HG03439 (cell line): Measurements from ENCODE around the gene GATA5.

Source experiments
- ATAC-seq: cut with Tn5 transposase; IDR thresholded peaks from one replicate; pipeline ENCODE4 v1.9.1; 2021; ENCODE audit warnings: mild to moderate bottlenecking, moderate library complexity; ENCODE audit not compliant: unreplicated experiment

The GATA5 gene

GRCh38 chr20:62418709-62419487 is 56.9 kb downstream of the GATA5 start:
- no peak for ATAC-seq

DNA sequence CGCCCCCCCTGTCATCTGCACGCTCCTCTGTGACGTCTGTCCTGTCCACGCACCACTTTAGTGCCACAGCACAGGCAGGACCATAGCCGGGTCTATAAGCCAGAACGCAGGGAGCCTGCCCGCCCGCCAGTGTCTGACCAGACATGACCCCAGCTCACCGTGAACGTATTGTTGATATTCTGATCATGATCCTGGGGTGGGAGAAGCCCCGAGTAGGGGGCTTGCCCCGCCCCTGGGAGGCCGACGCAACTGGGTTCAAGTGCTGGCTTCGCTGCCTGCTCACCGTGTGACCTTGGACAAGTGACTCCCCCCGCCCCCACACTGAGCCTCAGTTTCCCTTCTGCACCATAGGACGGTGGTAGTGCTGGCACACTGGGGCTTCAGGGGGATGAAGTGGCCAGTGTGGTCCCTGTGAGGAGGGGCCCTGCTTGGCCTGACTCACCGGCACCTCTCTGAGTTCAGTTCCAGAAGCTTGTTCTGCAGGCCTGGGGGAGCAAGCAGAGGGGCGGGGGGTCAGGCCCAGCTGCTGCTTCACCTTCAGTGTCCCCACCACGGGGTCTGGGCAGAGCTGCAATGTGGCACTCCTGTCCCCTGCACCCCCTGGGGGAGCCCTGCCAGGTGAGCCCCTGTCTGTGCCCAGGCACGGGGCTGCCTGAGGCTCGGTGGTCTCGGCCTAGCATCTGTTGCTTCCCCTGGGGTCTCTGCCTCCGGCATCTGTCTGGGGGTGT is 57.6 kb downstream of the GATA5 start:
- no peak for ATAC-seq

DNA sequence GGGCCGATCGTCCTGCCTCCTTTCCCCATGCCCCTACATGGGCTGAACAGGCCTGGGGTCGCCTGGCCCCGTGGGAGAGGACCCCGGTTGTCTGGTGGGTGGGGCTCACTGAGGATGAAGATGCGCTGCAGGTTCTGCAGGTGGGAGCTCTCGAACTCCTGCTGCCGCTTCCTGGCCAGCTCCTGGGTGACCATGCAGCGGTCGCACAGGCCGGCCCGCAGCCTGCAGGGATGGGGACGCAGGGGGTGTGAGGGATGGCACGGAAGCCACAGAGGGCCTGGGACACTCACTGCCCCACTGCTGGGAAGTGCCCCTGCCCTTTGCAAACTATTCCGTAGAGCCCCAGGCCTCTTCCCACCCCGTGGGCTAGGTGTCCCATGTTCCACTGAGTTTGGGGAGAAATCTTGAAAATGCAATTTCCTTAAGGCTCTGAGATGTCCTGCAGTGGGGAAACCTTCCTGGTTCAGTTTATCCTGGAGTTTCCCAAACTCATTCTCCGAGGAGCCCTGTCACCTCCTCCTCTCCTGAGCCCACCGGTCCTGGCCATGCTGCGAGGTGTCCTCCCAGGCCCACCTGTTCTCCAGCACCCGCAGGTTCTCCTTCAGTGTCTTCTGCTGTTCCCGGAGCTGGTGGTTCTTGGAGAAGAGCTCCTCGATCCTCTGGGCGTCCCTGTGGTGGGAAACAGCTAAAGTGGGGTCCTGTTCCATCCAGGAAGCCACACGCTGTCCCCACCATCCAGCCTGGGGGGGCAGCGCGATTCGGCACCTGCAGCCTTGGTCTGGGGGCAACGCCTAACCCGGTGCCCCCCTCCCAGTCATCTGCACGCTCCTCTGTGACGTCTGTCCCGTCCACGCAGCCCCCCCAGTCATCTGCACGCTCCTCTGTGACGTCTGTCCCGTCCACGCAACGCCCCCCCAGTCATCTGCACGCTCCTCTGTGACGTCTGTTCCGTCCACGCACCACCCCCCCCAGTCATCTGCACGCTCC is 58.9 kb downstream of the GATA5 start:
- no peak for ATAC-seq

GRCh38 chr20:62415354-62416111 is 60.3 kb downstream of the GATA5 start:
- ATAC-seq = no peak

- ATAC-seq = no peak
These were observed 61.8 kb downstream of the GATA5 start for GRCh38 chr20:62413896-62414481.
